Sigmoid colon (tissue), 7 donors: Measurements from ENCODE around the gene LPCAT3. TPM values are rescaled to one million over a fixed set of nuclear protein-coding genes. Genes with fewer than 3 reads are reported as not detected.

Source experiments
- DNase-seq: peaks from one replicate; pipeline ENCODE4 v3.0.0-alpha.2; 2019
- H3K27ac ChIP-seq, 4 donors: fragments of 200-600 bp; sonication (generic); one replicate each; pipeline ENCODE4 v1.5.1; 2016 to 2019; ENCODE audit warnings: mild to moderate bottlenecking in 1 of 4
- H3K27me3 ChIP-seq, 3 donors: fragments of 200-600 bp; sonication (generic); one replicate each; pipeline ENCODE4 v1.5.1; 2019; ENCODE audit warnings: mild to moderate bottlenecking in 1 of 3
- H3K36me3 ChIP-seq, 4 donors: fragments of 200-600 bp; sonication (generic); one replicate each; pipeline ENCODE4 v1.5.1; 2016 to 2019
- H3K4me1 ChIP-seq, 4 donors: fragments of 200-600 bp; sonication (generic); one replicate each; pipeline ENCODE4 v1.5.1; 2017 to 2019
- H3K4me3 ChIP-seq, 4 donors: fragments of 200-600 bp; sonication (generic); one replicate each; pipeline ENCODE4 v1.5.1; 2017 to 2019; ENCODE audit warnings: mild to moderate bottlenecking in 2 of 4, moderate library complexity in 1 of 4
- H3K9me3 ChIP-seq, 4 donors: fragments of 200-600 bp in 3 of 4; sonication (generic) in 3 of 4; one replicate each; pipeline versions ENCODE4 v1.5.1 to v1.6.1; 2013 to 2019
- CTCF ChIP-seq, 4 experiments: fragments of 450-650 bp in 3 of 4; fragments of 200-600 bp in 1 of 4; IDR thresholded peaks; one replicate each; pipeline ENCODE4 v1.5.1; 2016 to 2019; ENCODE audit warnings: antibody characterized with exemption in 4 of 4, mild to moderate bottlenecking in 3 of 4, moderate library complexity in 2 of 4
- EP300 ChIP-seq, 4 donors: sonication (generic); formaldehyde crosslinking; IDR thresholded peaks; one replicate each; pipeline ENCODE4 v1.6.1; 2017; ENCODE audit warnings: antibody characterized with exemption in 4 of 4
- POLR2A ChIP-seq, 2 donors: fragments of 450-650 bp; IDR thresholded peaks; one replicate each; pipeline ENCODE4 v1.6.1; 2016; ENCODE audit warnings: antibody characterized with exemption in 2 of 2, mild to moderate bottlenecking in 2 of 2, moderate library complexity in 2 of 2
- POLR2AphosphoS5 ChIP-seq, 4 donors: sonication (generic); formaldehyde crosslinking; IDR thresholded peaks; one replicate each; pipeline ENCODE4 v1.6.1; 2017; ENCODE audit warnings: antibody characterized with exemption in 4 of 4
- WGBS, 2 donors: extraction: QIAGEN DNeasy Blood & Tissue Kit; methylation state at CpG; one replicate each; pipeline ENCODE4 v1.1.7; 2013; 5-methylcytosine and 5-hydroxymethylcytosine counted together
- intact Hi-C: fragments of 100-400 bp; cut with DNase I; formaldehyde crosslinking; loops from one replicate; pipeline ENCODE4 v1.15.1; 2023
- polyA plus RNA-seq, 3 donors: library from polyadenylated mRNA; stranded (reverse); fragments of 200-250 nt; gene quantifications; one replicate each; pipeline ENCODE4 v1.2.3, GENCODE V29; 2013
- total RNA-seq, 4 donors: library from RNA; depleted of rRNA; stranded (reverse); fragments of >200 nt; gene quantifications; one replicate each; pipeline ENCODE4 v1.1.0, GENCODE V29; 2016
- donor health status: healthy with polysubstance abuse.
- donor health status: Bipolar disorder and iron deficiency.
- donor health status: healthy.

LPCAT3 gene
- total and polyA plus RNA-seq, 7 donors, result 7.8 to 47.9 (median 25.3) TPM

GRCh38 chr12:6956021-6956727 lies 62.1 kb downstream of the LPCAT3 start:
- H3K36me3 ChIP-seq, result no peaks in the 10 kb centered on the region
- no peaks in the 10 kb centered on the region for H3K9me3 ChIP-seq
- H3K4me3 ChIP-seq, result no peak overlapping the region
- intact Hi-C loops, result no loop called here
- WGBS, 2 donors, result 81 to 84% methylated on average over 28 of the region's 28 CpGs
- no peak for TF ChIP-seq CTCF (IDR thresholded peaks at IDR 0.05)
- no peak for TF ChIP-seq EP300 (IDR thresholded peaks at IDR 0.05)
- TF ChIP-seq POLR2A (IDR thresholded peaks at IDR 0.05), result no peak
- TF ChIP-seq POLR2AphosphoS5 (IDR thresholded peaks at IDR 0.05), result no peak
- peaks cover 0 to 19% (median 10%) of the 10 kb centered on the region in 4 donors for H3K4me1 ChIP-seq
- DNase-seq, result peak; percentile 64
- H3K27ac ChIP-seq, result no peak overlapping the region
- H3K27me3 ChIP-seq, result no peaks in the 10 kb centered on the region

GRCh38 chr12:6955108-6956020 lies 62.9 kb downstream of the LPCAT3 start:
- intact Hi-C loops, result no loop called here
- no peaks in the 10 kb centered on the region for H3K27me3 ChIP-seq
- H3K36me3 ChIP-seq, result no peaks in the 10 kb centered on the region
- WGBS, 2 donors, result 83 to 90% methylated on average over 22 of the region's 22 CpGs
- H3K27ac ChIP-seq, result no peak overlapping the region
- peaks cover 0 to 12% (median 4%) of the 10 kb centered on the region in 4 donors for H3K4me1 ChIP-seq
- no peak overlapping the region for H3K4me3 ChIP-seq
- TF ChIP-seq CTCF (IDR thresholded peaks at IDR 0.05) (no peak), POLR2AphosphoS5 (IDR thresholded peaks at IDR 0.05) (no peak), EP300 (IDR thresholded peaks at IDR 0.05) (no peak), POLR2A (IDR thresholded peaks at IDR 0.05) (no peak)
- DNase-seq, result peak; percentile 60
- no peaks in the 10 kb centered on the region for H3K9me3 ChIP-seq

GRCh38 chr12:6954316-6955107 lies 63.8 kb downstream of the LPCAT3 start:
- WGBS, 2 donors, result 78 to 89% methylated on average over 21 of the region's 21 CpGs
- H3K27me3 ChIP-seq, result no peaks in the 10 kb centered on the region
- intact Hi-C loops, result no loop called here
- no peak for DNase-seq
- H3K9me3 ChIP-seq, result no peaks in the 10 kb centered on the region
- TF ChIP-seq POLR2A (IDR thresholded peaks at IDR 0.05), result no peak
- no peak for TF ChIP-seq EP300 (IDR thresholded peaks at IDR 0.05)
- TF ChIP-seq CTCF (IDR thresholded peaks at IDR 0.05), result no peak
- no peak for TF ChIP-seq POLR2AphosphoS5 (IDR thresholded peaks at IDR 0.05)
- peak overlapping the region in 1 of 4 donors; percentile 60 for H3K27ac ChIP-seq
- peak overlapping the region in 2 of 4 donors; percentile 31 to 48 for H3K4me3 ChIP-seq
- peaks cover 0 to 10% (median 2%) of the 10 kb centered on the region in 4 donors for H3K4me1 ChIP-seq
- no peaks in the 10 kb centered on the region for H3K36me3 ChIP-seq

GRCh38 chr12:6953442-6954315 lies 64.6 kb downstream of the LPCAT3 start:
- 36 to 74% methylated on average over 24 of the region's 24 CpGs for WGBS, 2 donors
- peak; percentile 79 for DNase-seq
- no peak for TF ChIP-seq POLR2A (IDR thresholded peaks at IDR 0.05)
- TF ChIP-seq POLR2AphosphoS5 (IDR thresholded peaks at IDR 0.05), result no peak
- no peak for TF ChIP-seq CTCF (IDR thresholded peaks at IDR 0.05)
- TF ChIP-seq EP300 (IDR thresholded peaks at IDR 0.05), result no peak
- no peaks in the 10 kb centered on the region for H3K36me3 ChIP-seq
- no peaks in the 10 kb centered on the region for H3K27me3 ChIP-seq
- intact Hi-C loops, result no loop called here
- H3K4me1 ChIP-seq, result peaks cover 0 to 9% (median 2%) of the 10 kb centered on the region in 4 donors
- no peaks in the 10 kb centered on the region for H3K9me3 ChIP-seq
- peak overlapping the region in 2 of 4 donors; percentile 31 to 48 for H3K4me3 ChIP-seq
- peak overlapping the region; percentile 32 to 60 (median 46) for H3K27ac ChIP-seq
